Body of pancreas (tissue), 4 donors: ENCODE measurements around the gene MOK. TPM values are rescaled to one million over a fixed set of nuclear protein-coding genes. Genes with fewer than 3 reads are reported as not detected.

Experiments
- ATAC-seq: fragments of 150-250 bp; one replicate; pipeline ENCODE4 v1.9.1; 2016
- DNase-seq, 4 donors: peaks; one replicate each; pipeline ENCODE4 v3.0.0-alpha.2; 2019
- H3K27ac ChIP-seq, 4 donors: fragments of 200-600 bp; sonication (generic); 1 replicate in 3 of 4; 2 replicates in 1 of 4; pipeline versions ENCODE4 v1.5.1 to v1.6.1; 2016 to 2019; ENCODE audit warnings: mild to moderate bottlenecking in 1 of 4, mixed read lengths in 1 of 4, moderate library complexity in 1 of 4
- H3K27me3 ChIP-seq, 2 donors: fragments of 200-600 bp; sonication (generic); one replicate each; pipeline ENCODE4 v1.6.0; 2016; ENCODE audit warnings: mild to moderate bottlenecking in 1 of 2
- H3K36me3 ChIP-seq, 2 donors: fragments of 200-600 bp; sonication (generic); replicated peaks in 1 of 2; 2 replicates each; pipeline ENCODE4 v1.5.1; 2016; ENCODE audit warnings: low read depth in 2 of 2; ENCODE audit not compliant: insufficient read depth in 1 of 2
- H3K4me1 ChIP-seq: fragments of 200-600 bp; sonication (generic); one replicate; pipeline ENCODE4 v1.6.0; 2016
- H3K4me3 ChIP-seq, 2 donors: fragments of 200-600 bp; sonication (generic); 1 replicate in 1 of 2; 2 replicates in 1 of 2; pipeline ENCODE4 v1.5.1; 2016 to 2019
- H3K9me3 ChIP-seq, 3 donors: fragments of 200-600 bp; sonication (generic); 1 replicate in 2 of 3; 2 replicates in 1 of 3; pipeline ENCODE4 v1.5.1; 2016
- CTCF ChIP-seq, 7 experiments: fragments of 450-650 bp in 4 of 7; fragments of 200-600 bp in 3 of 7; sonication (generic) in 3 of 7; IDR thresholded peaks; one replicate each; pipeline ENCODE4 v1.5.1; 2016 to 2019; ENCODE audit warnings: antibody characterized with exemption in 7 of 7
- POLR2A ChIP-seq, 3 donors: fragments of 450-650 bp; IDR thresholded peaks; one replicate each; pipeline ENCODE4 v1.6.1; 2016; ENCODE audit warnings: antibody characterized with exemption in 3 of 3, mild to moderate bottlenecking in 2 of 3
- WGBS, 2 donors: methylation state at CpG; one replicate each; pipeline ENCODE4 v1.1.5; 2017; 5-methylcytosine and 5-hydroxymethylcytosine counted together
- intact Hi-C: fragments of 100-400 bp; cut with DNase I; formaldehyde crosslinking; loops from one replicate; pipeline ENCODE4 v1.15.1; 2023
- total RNA-seq, 2 donors: library from RNA; depleted of rRNA; stranded (reverse); fragments of >200 nt; gene quantifications; one replicate each; pipeline ENCODE4 v1.1.0, GENCODE V29; 2016

MOK gene
- total RNA-seq, 2 donors from 2014 or later = 14.3 to 18.5 TPM

GRCh38 chr14:102316743-102317563 is 12.0 kb upstream of the MOK start:
- DNase-seq (peak; percentile 95 to 96 (median 96)), ATAC-seq (peak; percentile 79)
- Histone ChIP-seq H3K4me1 (peaks cover 52% of the 10 kb centered on the region), H3K27me3 (no peaks in the 10 kb centered on the region), H3K27ac (peak overlapping the region; percentile 37 to 92 (median 84)), H3K9me3 (no peaks in the 10 kb centered on the region), H3K36me3 (no peaks in the 10 kb centered on the region), H3K4me3 (peak overlapping the region in 1 of 2 donors; percentile 34)
- 1% methylated on average over 22 to 53 of the region's 54 CpGs for WGBS, 2 donors
- peak in 2 of 3 donors; percentile 48 to 49 for TF ChIP-seq POLR2A (IDR thresholded peaks at IDR 0.05)
- TF ChIP-seq CTCF (IDR thresholded peaks at IDR 0.05) = peak; percentile 69 to 99 (median 94)
- intact Hi-C loops = no loop called here

GRCh38 chr14:102316338-102316742 is 11.4 kb upstream of the MOK start:
- Histone ChIP-seq H3K9me3 (no peaks in the 10 kb centered on the region), H3K27me3 (no peaks in the 10 kb centered on the region), H3K27ac (peak overlapping the region in 3 of 4 donors; percentile 79 to 92 (median 88)), H3K4me3 (no peak overlapping the region), H3K4me1 (peaks cover 49% of the 10 kb centered on the region), H3K36me3 (no peaks in the 10 kb centered on the region)
- WGBS, 2 donors = 1 to 2% methylated on average over 10 of the region's 10 CpGs
- ATAC-seq (no peak), DNase-seq (peak; percentile 33 to 58 (median 54))
- TF ChIP-seq CTCF (IDR thresholded peaks at IDR 0.05) (no peak), POLR2A (IDR thresholded peaks at IDR 0.05) (no peak)
- intact Hi-C loops = no loop called here

- TF ChIP-seq POLR2A (IDR thresholded peaks at IDR 0.05) (no peak), CTCF (IDR thresholded peaks at IDR 0.05) (no peak)
- WGBS, 2 donors = 77 to 79% methylated on average over 6 of the region's 6 CpGs
- no peaks in the 10 kb centered on the region for H3K27me3 ChIP-seq
- H3K9me3 ChIP-seq = no peaks in the 10 kb centered on the region
- H3K4me3 ChIP-seq = no peak overlapping the region
- H3K36me3 ChIP-seq = no peaks in the 10 kb centered on the region
- peaks cover 37% of the 10 kb centered on the region for H3K4me1 ChIP-seq
- no peak for DNase-seq
- intact Hi-C loops = no loop called here
- no peak overlapping the region for H3K27ac ChIP-seq
- ATAC-seq = no peak
Observed at GRCh38 chr14:102315121-102315520, 10.2 kb upstream of the MOK start.

- 6 to 14% methylated on average over 27 to 52 of the region's 52 CpGs for WGBS, 2 donors
- intact Hi-C loops = loop anchor here (5.0 kb wide), 1 partner anchor 77 kb away; no protein-coding TSS in a partner anchor
- ATAC-seq = peak; percentile 75
Observed at GRCh38 chr14:102314242-102315011, 9.5 kb upstream of the MOK start.

More at GRCh38 chr14:102314242-102315011, 9.5 kb upstream of the MOK start:
- peak; percentile 87 to 98 (median 95) for TF ChIP-seq CTCF (IDR thresholded peaks at IDR 0.05)
- TF ChIP-seq POLR2A (IDR thresholded peaks at IDR 0.05) = no peak
- Histone ChIP-seq H3K9me3 (no peaks in the 10 kb centered on the region), H3K4me1 (peaks cover 37% of the 10 kb centered on the region), H3K4me3 (no peak overlapping the region), H3K36me3 (no peaks in the 10 kb centered on the region), H3K27ac (peak overlapping the region in 3 of 4 donors; percentile 11 to 37 (median 25)), H3K27me3 (no peaks in the 10 kb centered on the region)
- peak; percentile 86 to 90 (median 88) for DNase-seq
